ENCODE measurements around the gene OVOL1.

The OVOL1 gene

DNA sequence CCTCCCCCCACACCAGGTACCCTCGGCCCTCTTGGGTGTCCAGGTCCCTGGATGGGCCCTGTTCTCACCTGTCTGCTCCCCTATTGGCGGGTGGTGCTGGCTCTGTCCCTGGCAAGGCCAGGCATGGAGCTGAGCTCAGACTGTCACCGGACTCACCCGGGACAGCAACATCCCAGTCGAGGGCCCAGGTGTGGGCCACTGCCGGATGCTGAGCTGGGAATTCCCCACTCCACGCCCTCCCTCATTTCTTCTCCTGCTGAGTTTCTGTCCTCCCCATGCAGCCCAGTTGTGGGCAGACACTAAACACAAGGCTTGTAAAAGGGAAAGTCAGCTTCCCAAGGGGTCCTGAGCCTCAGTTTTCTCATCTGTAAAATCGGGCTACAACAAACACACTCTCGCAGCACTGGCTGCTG, 4.0 kb upstream of the OVOL1 start:
- H3K4me3 ChIP-seq (ENCODE audit: low read depth, low read length): no peak overlapping the region
- TF ChIP-seq, protein P1, sequence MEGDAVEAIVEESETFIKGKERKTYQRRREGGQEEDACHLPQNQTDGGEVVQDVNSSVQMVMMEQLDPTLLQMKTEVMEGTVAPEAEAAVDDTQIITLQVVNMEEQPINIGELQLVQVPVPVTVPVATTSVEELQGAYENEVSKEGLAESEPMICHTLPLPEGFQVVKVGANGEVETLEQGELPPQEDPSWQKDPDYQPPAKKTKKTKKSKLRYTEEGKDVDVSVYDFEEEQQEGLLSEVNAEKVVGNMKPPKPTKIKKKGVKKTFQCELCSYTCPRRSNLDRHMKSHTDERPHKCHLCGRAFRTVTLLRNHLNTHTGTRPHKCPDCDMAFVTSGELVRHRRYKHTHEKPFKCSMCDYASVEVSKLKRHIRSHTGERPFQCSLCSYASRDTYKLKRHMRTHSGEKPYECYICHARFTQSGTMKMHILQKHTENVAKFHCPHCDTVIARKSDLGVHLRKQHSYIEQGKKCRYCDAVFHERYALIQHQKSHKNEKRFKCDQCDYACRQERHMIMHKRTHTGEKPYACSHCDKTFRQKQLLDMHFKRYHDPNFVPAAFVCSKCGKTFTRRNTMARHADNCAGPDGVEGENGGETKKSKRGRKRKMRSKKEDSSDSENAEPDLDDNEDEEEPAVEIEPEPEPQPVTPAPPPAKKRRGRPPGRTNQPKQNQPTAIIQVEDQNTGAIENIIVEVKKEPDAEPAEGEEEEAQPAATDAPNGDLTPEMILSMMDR (IDR thresholded peaks at IDR 0.05; ENCODE audit: low read depth, low read length): no peak
- TF ChIP-seq POLR2A (IDR thresholded peaks at IDR 0.05; ENCODE audit: extremely low read depth, insufficient read length): no peak
- TF ChIP-seq, protein P2, sequence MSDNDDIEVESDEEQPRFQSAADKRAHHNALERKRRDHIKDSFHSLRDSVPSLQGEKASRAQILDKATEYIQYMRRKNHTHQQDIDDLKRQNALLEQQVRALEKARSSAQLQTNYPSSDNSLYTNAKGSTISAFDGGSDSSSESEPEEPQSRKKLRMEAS (IDR thresholded peaks at IDR 0.05; ENCODE audit: low read depth, low read length): no peak
- DNase-seq (ENCODE audit: low read depth): no peak

DNA sequence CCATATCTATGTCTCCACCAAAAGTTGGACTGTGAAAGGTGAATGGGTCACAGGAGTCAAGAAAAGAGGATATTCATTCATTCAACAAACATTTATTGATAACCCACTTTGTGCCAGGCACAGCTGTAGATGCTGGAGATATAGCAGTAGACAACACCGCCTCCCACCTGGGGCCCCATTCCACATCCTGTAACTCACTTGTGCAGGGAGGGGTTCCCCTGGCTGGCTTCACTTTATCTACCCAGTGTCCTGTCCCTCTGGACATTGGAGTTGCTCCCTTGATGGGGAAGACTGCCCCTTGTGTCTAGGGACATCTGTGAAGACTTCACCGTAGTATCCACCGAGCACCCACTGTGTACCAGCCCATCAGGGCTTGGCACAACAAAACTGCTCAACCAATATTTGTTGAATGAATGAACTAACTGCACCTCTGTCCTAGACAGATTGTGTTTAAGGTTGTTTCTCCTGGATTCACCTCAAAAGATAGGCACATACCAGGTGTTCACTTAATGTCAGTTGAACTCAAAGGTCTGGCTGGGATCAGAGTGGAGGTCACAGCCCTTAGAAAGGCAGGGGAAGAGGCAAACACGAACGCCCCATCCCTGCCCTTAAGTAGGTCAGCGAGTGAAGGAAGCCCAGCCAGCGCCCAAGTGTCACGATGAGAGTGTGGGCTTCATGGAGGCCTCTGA, 1.4 kb upstream of the OVOL1 start:
- no peak for DNase-seq (ENCODE audit: low read depth)
- no peak for TF ChIP-seq MYC (IDR thresholded peaks at IDR 0.05; ENCODE audit: low read depth, low read length)
- TF ChIP-seq, protein P2 (IDR thresholded peaks at IDR 0.05; ENCODE audit: low read depth, low read length): no peak
- TF ChIP-seq, protein P1 (IDR thresholded peaks at IDR 0.05; ENCODE audit: low read depth, low read length): no peak
- no peak for TF ChIP-seq POLR2A (IDR thresholded peaks at IDR 0.05; ENCODE audit: extremely low read depth, insufficient read length)
- no peak overlapping the region for H3K4me3 ChIP-seq (ENCODE audit: low read depth, low read length)

DNA sequence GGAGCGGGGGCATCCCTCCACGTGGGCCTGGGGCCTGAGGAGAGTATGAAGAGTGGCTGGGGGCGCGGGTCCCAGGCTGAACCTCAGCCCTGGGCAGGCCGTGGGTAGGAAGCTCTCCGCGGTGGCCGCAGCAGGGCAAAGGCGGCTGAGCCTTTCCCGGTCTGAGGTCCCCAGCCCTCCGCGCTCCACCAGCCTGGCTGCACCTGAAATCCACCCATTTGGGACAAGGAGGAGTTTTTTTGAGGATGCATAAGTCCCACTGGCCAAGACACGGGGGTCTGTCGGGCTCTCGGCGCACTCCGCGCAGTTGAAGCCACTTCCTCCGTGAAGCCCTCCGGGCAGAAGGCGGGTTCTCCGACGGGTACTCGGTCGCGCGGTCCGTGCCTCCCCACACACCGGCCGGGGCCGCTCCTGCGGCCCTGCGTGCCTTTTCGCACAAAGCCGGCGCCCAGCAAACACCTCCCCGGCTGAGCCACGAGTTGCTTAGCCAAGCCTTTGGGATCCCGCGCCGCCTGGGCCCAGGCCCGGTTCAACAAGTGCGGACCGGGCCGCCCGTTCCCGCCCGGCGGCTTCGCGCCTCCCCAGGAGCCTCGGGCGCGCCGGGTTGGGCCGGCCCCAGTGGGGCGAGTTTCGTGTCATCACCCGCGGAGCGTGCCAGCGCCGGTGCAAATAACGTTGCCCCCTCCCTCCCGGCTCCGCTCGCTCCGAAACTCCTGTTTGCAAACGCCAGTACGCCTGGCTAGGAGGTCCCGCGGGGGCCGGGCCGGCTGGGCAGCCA, 666 bp upstream of the OVOL1 start:
- no peak for DNase-seq (ENCODE audit: low read depth)
- TF ChIP-seq, protein P1 (IDR thresholded peaks at IDR 0.05; ENCODE audit: low read depth, low read length): no peak
- TF ChIP-seq POLR2A (IDR thresholded peaks at IDR 0.05; ENCODE audit: extremely low read depth, insufficient read length): no peak
- TF ChIP-seq, protein P2 (IDR thresholded peaks at IDR 0.05; ENCODE audit: low read depth, low read length): no peak
- no peak for TF ChIP-seq MYC (IDR thresholded peaks at IDR 0.05; ENCODE audit: low read depth, low read length)
- no peak overlapping the region for H3K4me3 ChIP-seq (ENCODE audit: low read depth, low read length)

DNA sequence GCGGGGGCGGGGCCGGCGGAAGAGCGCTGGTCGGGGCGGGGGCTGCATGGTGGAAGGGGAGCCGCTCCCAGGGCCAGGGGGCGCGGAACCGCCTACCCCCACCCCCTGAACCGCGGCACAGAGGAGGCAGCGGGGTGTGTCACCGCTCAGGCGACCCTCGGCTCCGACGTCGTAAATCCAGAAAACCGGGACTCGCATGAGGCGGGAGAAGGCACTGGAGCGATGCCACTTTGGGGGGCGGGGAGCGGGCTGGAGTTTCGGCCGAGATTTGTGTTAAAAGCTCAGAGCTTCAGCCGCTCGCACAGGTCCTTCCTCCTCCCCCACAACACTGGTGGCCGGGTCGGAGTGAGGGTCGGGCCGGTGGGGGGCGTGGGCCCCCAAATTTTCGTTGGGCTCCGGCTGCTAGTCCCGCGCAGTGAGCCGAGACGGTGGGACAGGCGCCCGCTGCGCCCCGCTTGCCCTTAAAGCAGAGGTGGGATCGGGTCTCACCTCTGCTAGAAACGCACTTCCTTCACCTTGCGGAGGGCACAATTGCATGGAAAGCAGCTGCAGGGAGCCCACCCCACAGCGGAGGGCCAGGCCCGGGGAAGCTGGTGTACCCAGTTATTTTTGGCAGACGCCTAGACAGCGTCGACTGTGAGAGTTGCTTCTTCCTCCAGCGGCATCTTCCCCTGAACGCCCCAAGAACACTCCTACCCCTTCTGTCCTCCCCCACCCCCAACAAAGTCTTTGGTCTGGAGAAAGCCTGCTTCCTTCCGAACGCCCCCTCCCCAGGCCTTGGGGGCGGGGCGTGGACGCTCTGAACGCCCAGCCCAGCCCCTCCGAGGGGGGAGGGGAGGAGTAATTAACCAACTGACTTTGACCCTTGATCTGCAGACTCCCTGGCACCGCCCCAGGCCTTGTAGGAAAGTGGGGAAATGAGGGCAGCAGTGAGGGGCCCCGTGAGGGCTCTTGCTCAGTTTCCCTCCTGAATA, 1.1 kb downstream of the OVOL1 start:
- TF ChIP-seq, protein P1 (IDR thresholded peaks at IDR 0.05; ENCODE audit: low read depth, low read length): no peak
- TF ChIP-seq POLR2A (IDR thresholded peaks at IDR 0.05; ENCODE audit: extremely low read depth, insufficient read length) (no peak), MYC (IDR thresholded peaks at IDR 0.05; ENCODE audit: low read depth, low read length) (no peak)
- TF ChIP-seq, protein P2 (IDR thresholded peaks at IDR 0.05; ENCODE audit: low read depth, low read length): no peak
- H3K4me3 ChIP-seq (ENCODE audit: low read depth, low read length): no peak overlapping the region
- no peak for DNase-seq (ENCODE audit: low read depth)

GRCh38 chr11:65788821-65789220, 2.0 kb downstream of the OVOL1 start:
- DNase-seq (ENCODE audit: low read depth): no peak
- TF ChIP-seq, protein P2 (IDR thresholded peaks at IDR 0.05; ENCODE audit: low read depth, low read length): no peak
- TF ChIP-seq, protein P1 (IDR thresholded peaks at IDR 0.05; ENCODE audit: low read depth, low read length): no peak
- TF ChIP-seq POLR2A (IDR thresholded peaks at IDR 0.05; ENCODE audit: extremely low read depth, insufficient read length) (no peak), MYC (IDR thresholded peaks at IDR 0.05; ENCODE audit: low read depth, low read length) (no peak)
- H3K4me3 ChIP-seq (ENCODE audit: low read depth, low read length): no peak overlapping the region
